Small intestine (tissue), 7 donors: ENCODE results near the gene ENGASE. TPM values are rescaled to one million over a fixed set of nuclear protein-coding genes. Genes with fewer than 3 reads are reported as not detected.

Experiments
- DNase-seq, 2 donors: peaks; one replicate each; pipeline versions ENCODE4 v3.0.0 to v3.0.0-alpha.2; 2013
- FAIRE-seq: peaks from 2 replicates; lab custom pipeline; 2012; peaks lifted over from hg19 to GRCh38; lab: Jason Lieb, UNC
- H3K27ac ChIP-seq, 3 donors: one replicate each; pipeline ENCODE4 v1.5.1; 2013; ENCODE audit warnings: low read length in 2 of 3, mild to moderate bottlenecking in 2 of 3, control low read depth in 1 of 3, inconsistent platforms in 1 of 3, low read depth in 1 of 3, moderate library complexity in 1 of 3
- H3K27me3 ChIP-seq, 3 donors: one replicate each; pipeline ENCODE4 v1.6.1; 2013; ENCODE audit warnings: low read length in 3 of 3, inconsistent platforms in 1 of 3; ENCODE audit not compliant: control insufficient read depth in 3 of 3, insufficient read depth in 3 of 3
- H3K36me3 ChIP-seq, 3 donors: one replicate each; pipeline ENCODE4 v1.6.1; 2013; ENCODE audit warnings: low read length in 3 of 3, inconsistent platforms in 1 of 3, low read depth in 1 of 3, mild to moderate bottlenecking in 1 of 3, moderate library complexity in 1 of 3; ENCODE audit not compliant: control insufficient read depth in 3 of 3, insufficient read depth in 2 of 3
- H3K4me1 ChIP-seq, 3 donors: one replicate each; pipeline ENCODE4 v1.6.1; 2013; ENCODE audit warnings: low read length in 2 of 3, inconsistent platforms in 1 of 3, low read depth in 1 of 3, mild to moderate bottlenecking in 1 of 3, moderate library complexity in 1 of 3; ENCODE audit not compliant: control insufficient read depth in 3 of 3, insufficient read depth in 2 of 3
- H3K4me3 ChIP-seq, 3 donors: one replicate each; pipeline ENCODE4 v1.5.1; 2013; ENCODE audit warnings: low read length in 3 of 3, control low read depth in 1 of 3, inconsistent platforms in 1 of 3, low read depth in 1 of 3, mild to moderate bottlenecking in 1 of 3, moderate library complexity in 1 of 3
- H3K9me3 ChIP-seq, 2 donors: one replicate each; pipeline ENCODE4 v1.6.1; 2013; ENCODE audit warnings: low read depth in 1 of 2, low read length in 1 of 2; ENCODE audit not compliant: control insufficient read depth in 2 of 2, insufficient read depth in 1 of 2
- WGBS, 3 donors: extraction: QIAGEN DNeasy Blood & Tissue Kit; methylation state at CpG; one replicate each; pipeline ENCODE4 v1.1.7; 2013; 5-methylcytosine and 5-hydroxymethylcytosine counted together
- polyA plus RNA-seq, 4 donors: library from polyadenylated mRNA; stranded (reverse) in 3 of 4; unstranded in 1 of 4; fragments of 200-250 nt in 3 of 4; fragments of 120-200 nt in 1 of 4; gene quantifications; one replicate each; pipeline versions ENCODE4 v1.2.1 to v1.2.3, GENCODE V29; 2013
- donor health status: healthy with polysubstance abuse.
- donor health status: control.
- donor health status: control.
- donor health status: Bipolar disorder and iron deficiency.
- donor health status: healthy.

ENGASE gene
- polyA plus RNA-seq, 4 donors: 17.6 to 87.9 (median 31.0) TPM

- no peaks in the 10 kb centered on the region for H3K4me1 ChIP-seq
- 74 to 89% (median 82%) methylated on average over 20 to 21 of the region's 21 CpGs for WGBS, 3 donors
- FAIRE-seq (no peak), DNase-seq (no peak)
- no peaks in the 10 kb centered on the region for H3K36me3 ChIP-seq
- peaks cover 0 to 14% (median 0%) of the 10 kb centered on the region in 3 donors for H3K27me3 ChIP-seq
- no peak overlapping the region for H3K27ac ChIP-seq
- peaks cover 0 to 3% of the 10 kb centered on the region in 2 donors for H3K9me3 ChIP-seq
- H3K4me3 ChIP-seq: no peak overlapping the region
Observed at GRCh38 chr17:79124513-79125209, 50.0 kb downstream of the ENGASE start.

GRCh38 chr17:79125503-79125902 is 50.9 kb downstream of the ENGASE start:
- WGBS, 3 donors: 41 to 46% (median 44%) methylated on average over 11 to 22 of the region's 22 CpGs
- no peak overlapping the region for H3K4me3 ChIP-seq
- DNase-seq: no peak
- no peak for FAIRE-seq
- H3K27ac ChIP-seq: no peak overlapping the region
- H3K36me3 ChIP-seq: no peaks in the 10 kb centered on the region
- peaks cover 0 to 14% (median 0%) of the 10 kb centered on the region in 3 donors for H3K27me3 ChIP-seq
- H3K4me1 ChIP-seq: no peaks in the 10 kb centered on the region
- H3K9me3 ChIP-seq: peaks cover 0 to 3% of the 10 kb centered on the region in 2 donors

- Histone ChIP-seq H3K27me3 (peaks cover 0 to 12% (median 0%) of the 10 kb centered on the region in 3 donors), H3K36me3 (no peaks in the 10 kb centered on the region), H3K4me3 (no peak overlapping the region), H3K4me1 (no peaks in the 10 kb centered on the region), H3K27ac (no peak overlapping the region), H3K9me3 (peaks cover 0 to 3% of the 10 kb centered on the region in 2 donors)
- WGBS, 3 donors: 29 to 36% (median 30%) methylated on average over 12 of the region's 12 CpGs
- DNase-seq (no peak), FAIRE-seq (no peak)
Observed at GRCh38 chr17:79126139-79126538, 51.5 kb downstream of the ENGASE start.

- Histone ChIP-seq H3K27ac (no peak overlapping the region), H3K4me1 (no peaks in the 10 kb centered on the region), H3K4me3 (no peak overlapping the region), H3K36me3 (no peaks in the 10 kb centered on the region), H3K27me3 (peaks cover 0 to 10% (median 0%) of the 10 kb centered on the region in 3 donors), H3K9me3 (peaks cover 0 to 3% of the 10 kb centered on the region in 2 donors)
- no peak for DNase-seq
- 69 to 74% (median 71%) methylated on average over 23 of the region's 23 CpGs for WGBS, 3 donors
- FAIRE-seq: no peak
Observed at GRCh38 chr17:79127534-79128135, 53.0 kb downstream of the ENGASE start.

GRCh38 chr17:79129523-79129922 is 54.9 kb downstream of the ENGASE start:
- 73 to 78% (median 74%) methylated on average over 4 of the region's 4 CpGs for WGBS, 3 donors
- Histone ChIP-seq H3K4me3 (no peak overlapping the region), H3K27me3 (peaks cover 0 to 7% (median 0%) of the 10 kb centered on the region in 3 donors), H3K9me3 (no peaks in the 10 kb centered on the region), H3K36me3 (no peaks in the 10 kb centered on the region), H3K27ac (no peak overlapping the region), H3K4me1 (no peaks in the 10 kb centered on the region)
- no peak for FAIRE-seq
- DNase-seq: no peak

GRCh38 chr17:79130536-79131273 is 56.1 kb downstream of the ENGASE start:
- no peaks in the 10 kb centered on the region for H3K36me3 ChIP-seq
- H3K4me3 ChIP-seq: no peak overlapping the region
- FAIRE-seq: no peak
- 88% methylated on average over 33 to 34 of the region's 34 CpGs for WGBS, 3 donors
- no peaks in the 10 kb centered on the region for H3K4me1 ChIP-seq
- H3K27me3 ChIP-seq: peaks cover 0 to 7% (median 0%) of the 10 kb centered on the region in 3 donors
- H3K27ac ChIP-seq: no peak overlapping the region
- no peak for DNase-seq
- H3K9me3 ChIP-seq: no peaks in the 10 kb centered on the region

GRCh38 chr17:79131274-79131635 is 56.6 kb downstream of the ENGASE start:
- H3K36me3 ChIP-seq: no peaks in the 10 kb centered on the region
- WGBS, 3 donors: 84 to 86% (median 86%) methylated on average over 21 of the region's 21 CpGs
- no peaks in the 10 kb centered on the region for H3K4me1 ChIP-seq
- no peak overlapping the region for H3K4me3 ChIP-seq
- no peak for DNase-seq
- no peak for FAIRE-seq
- H3K27me3 ChIP-seq: peaks cover 0 to 7% (median 0%) of the 10 kb centered on the region in 3 donors
- H3K27ac ChIP-seq: no peak overlapping the region
- H3K9me3 ChIP-seq: no peaks in the 10 kb centered on the region

- H3K4me3 ChIP-seq: no peak overlapping the region
- DNase-seq (no peak), FAIRE-seq (no peak)
- no peaks in the 10 kb centered on the region for H3K36me3 ChIP-seq
- H3K27ac ChIP-seq: no peak overlapping the region
- no peaks in the 10 kb centered on the region for H3K9me3 ChIP-seq
- H3K4me1 ChIP-seq: no peaks in the 10 kb centered on the region
- H3K27me3 ChIP-seq: peaks cover 0 to 5% (median 0%) of the 10 kb centered on the region in 3 donors
- 69 to 82% (median 80%) methylated on average over 8 of the region's 8 CpGs for WGBS, 3 donors
Observed at GRCh38 chr17:79131701-79132100, 57.1 kb downstream of the ENGASE start.
